GM18951 (cell line): ENCODE measurements around the gene MUCL3.
"Not testable (repeated sequence)": the region's sequence is repeated elsewhere in the genome, so short reads cannot be mapped to it uniquely, and the experiment has no call there.

Experiments
- POLR2A ChIP-seq: IDR thresholded peaks from 4 replicates; pipeline ENCODE4 v1.6.1; 2011; ENCODE audit warnings: mild to moderate bottlenecking; ENCODE audit not compliant: insufficient read length, insufficient read depth; ENCODE audit errors: extremely low read depth
- in situ Hi-C: fragments of 300-500 bp; cut with MboI; formaldehyde crosslinking; loops from one replicate; pipeline ENCODE4 v1.12.0; 2022; ENCODE audit warnings: low sequenced_read_pairs, mixed read lengths, inconsistent platforms; ENCODE audit not compliant: unreplicated experiment

MUCL3 gene

DNA sequence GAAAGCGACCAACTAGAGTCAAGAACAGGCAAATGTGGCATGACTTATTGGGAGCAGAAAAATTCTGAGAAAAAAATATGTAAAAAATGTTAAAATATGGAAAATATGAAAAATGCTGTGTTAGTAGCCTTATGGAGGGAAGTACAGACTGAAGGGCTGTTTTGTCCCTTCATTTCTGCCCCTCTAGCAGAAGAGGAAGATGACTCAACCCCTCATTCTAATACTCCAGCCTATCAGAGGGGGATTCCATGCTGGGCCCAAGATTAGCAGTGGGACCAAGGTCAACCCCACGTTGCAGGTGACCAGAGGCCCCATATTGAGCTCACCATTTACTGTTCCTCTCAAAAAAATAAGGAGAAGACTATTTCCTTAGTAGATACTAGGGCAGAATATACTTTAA, 51.1 kb downstream of the MUCL3 start:
- no peak for TF ChIP-seq POLR2A
- in situ Hi-C loops = no loop called here

DNA sequence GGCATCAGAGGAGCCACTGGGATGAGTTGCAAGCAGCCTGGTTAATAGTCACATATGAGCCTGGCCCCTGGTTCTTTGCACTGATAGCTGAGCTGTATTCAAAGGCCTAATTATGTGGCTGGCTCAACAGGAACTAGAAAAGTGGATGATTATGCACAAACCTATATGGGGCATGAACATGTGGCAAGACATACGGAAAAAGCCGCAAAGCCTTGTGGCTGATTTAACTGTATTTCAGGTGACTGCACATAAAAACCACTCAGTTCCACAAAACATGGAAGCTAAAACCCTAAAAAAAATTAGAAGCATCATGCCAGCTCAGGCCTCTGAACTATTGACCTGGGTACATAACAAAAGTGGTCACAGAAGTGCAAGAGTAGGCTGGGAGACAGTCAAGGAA, 56.5 kb downstream of the MUCL3 start:
- in situ Hi-C loops = no loop called here
- no peak for TF ChIP-seq POLR2A

DNA sequence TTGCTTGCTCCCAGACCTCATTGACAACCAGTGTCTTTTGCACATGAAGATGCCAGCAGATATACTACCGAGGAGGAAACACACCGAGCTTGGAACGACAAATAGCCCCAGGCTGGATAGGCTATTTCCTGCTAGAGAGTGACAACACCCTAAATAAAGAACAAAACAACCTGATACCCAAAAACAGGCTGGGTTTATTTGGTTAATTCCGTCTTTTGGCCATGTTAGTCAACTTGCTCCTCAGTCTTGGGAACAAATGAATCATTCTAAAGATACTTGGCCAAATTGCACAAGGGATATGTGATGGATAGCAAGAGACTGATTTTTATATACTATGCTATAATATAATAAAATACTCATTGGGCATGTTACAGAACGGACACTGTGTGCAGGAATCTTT, 58.0 kb downstream of the MUCL3 start:
- no peak for TF ChIP-seq POLR2A

DNA sequence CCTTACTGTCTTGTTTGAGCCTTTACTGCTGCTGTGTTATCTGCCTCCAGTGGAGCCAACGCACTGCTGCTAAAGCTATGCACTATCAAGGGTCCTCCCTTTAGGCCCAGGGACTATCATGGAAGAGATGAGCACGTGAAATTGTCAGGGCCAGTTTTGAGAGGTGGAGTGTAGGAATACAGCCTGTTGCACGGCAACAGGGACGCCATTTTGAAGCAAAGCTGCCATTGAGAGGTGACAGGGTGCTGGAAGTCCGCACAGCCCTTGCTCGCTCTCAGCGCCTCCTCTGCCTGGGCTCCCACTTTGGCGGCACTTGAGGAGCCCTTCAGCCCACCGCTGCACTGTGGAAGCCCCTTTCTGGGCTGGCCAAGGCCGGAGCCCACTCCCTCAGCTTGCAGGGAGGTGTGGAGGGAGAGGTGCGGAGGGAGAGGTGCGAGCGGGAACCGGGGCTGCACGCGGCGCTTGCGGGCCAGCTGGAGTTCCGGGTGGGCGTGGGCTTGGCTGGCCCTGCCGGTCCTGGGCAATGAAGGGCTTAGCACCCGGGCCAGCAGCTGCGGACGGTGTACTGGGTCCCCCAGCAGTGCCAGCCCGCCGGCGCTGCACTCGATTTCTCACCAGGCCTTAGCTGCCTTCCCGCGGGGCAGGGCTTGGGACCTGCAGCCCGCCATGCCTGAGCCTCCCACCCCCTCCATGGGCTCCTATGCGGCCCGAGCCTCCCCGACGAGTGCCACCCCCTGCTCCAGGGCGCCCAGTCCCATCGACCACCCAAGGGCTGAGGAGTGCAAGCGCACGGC, 59.5 kb downstream of the MUCL3 start:
- in situ Hi-C loops = not testable (repeated sequence)

More for the DNA sequence above, 58.0 kb downstream of the MUCL3 start:
- in situ Hi-C loops = no loop called here

DNA sequence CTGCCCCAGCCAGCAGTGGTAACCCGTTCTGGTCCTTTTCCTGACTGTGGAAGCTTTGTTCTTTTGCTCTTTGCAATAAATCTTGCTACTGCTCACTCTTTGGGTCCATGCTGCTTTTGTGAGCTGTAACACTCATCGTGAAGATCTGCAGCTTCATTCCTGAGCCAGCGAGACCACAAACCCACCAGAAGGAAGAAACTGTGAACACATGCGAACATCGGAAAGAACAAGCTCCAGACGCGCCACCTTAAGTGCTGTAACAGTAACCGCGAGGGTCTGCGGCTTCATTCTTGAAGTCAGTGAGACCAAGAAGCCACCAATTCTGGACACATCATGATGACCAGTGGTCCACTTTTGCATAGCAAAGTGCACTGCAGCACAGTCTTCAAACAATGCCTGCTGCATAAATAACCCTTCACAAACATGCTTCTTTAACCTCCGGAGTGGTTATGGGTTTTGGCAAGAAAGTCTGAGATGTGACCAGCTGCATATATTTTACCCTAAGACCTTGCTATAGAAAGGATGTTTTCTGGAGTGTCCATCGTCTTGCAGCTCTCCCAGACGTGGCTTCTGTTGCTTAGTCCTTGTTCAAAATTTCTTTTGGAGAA, 60.6 kb downstream of the MUCL3 start:
- no peak for TF ChIP-seq POLR2A
- in situ Hi-C loops = no loop called here

DNA sequence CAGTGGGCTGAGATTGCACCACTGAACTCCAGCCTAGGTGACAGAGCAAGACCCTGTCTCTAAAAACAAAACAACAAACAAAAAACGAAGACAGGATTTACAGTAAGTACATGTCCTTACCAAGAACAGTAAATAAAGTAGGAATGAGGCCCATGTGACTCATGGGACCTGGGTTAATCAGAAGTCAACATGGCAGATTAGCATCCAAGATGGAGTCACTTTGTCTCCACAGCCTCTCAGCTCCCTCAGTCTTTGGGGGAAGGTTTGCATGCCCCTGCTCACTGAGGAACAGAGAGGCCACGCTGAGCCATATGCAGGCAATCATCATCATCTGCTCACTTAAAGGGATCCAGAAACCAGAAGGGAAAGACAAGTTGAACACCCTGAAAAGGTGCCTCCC, 61.7 kb downstream of the MUCL3 start:
- in situ Hi-C loops = no loop called here
- no peak for TF ChIP-seq POLR2A
